HL-60/S4 (cell line): ENCODE measurements around the gene DYNC1H1.

ENCODE experiments used
- in situ Hi-C: fragments of 300-500 bp; cut with MboI; formaldehyde crosslinking; loops from 2 replicates; pipeline ENCODE4 v1.14.3; 2022; ENCODE audit warnings: low sequenced_read_pairs

Gene DYNC1H1

DNA sequence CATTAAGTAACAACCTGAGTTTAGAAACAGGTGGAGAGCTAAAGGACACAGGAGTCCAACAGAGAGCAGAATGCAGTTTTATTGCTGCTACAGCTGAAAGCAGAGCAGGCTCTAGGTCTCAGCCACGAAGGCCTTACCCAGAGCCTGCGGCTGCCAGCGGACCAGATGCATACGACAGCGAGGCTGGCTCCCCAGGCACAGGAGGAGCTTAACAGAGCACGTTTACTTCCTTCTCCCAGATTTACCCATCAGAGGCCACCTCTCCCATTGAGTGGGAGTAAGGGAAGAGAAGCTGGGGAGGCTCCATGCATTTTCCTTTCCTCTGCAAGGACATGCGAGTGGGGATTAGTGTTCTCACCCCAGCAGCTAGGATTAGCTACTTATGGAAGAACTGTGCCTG lies 22.6 kb downstream of the DYNC1H1 start:
- in situ Hi-C loops = no loop called here

- in situ Hi-C loops = no loop called here
Measured at GRCh38 chr14:101988377-101988776, 24.0 kb downstream of the DYNC1H1 start.

GRCh38 chr14:101991352-101991751 lies 27.0 kb downstream of the DYNC1H1 start:
- in situ Hi-C loops = no loop called here

DNA sequence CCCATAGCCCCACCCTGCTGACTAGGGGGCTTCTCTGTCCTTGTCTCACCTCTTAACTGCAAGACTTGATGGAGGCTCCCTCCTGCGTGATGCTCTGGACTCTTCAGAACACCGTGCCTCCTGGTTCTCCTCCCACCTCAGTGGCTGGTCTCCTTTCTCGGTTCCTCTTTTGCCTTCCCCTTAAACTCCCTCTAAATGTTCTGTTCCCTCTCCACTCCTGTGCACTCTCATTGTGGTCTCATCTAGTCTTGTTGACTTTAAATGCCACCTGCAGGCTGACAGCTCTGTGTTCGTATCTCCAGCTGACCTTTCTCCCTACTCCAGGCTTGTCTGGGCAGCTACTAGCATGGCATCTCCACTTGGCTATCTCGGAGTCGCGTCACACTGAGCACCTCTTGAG lies 28.3 kb downstream of the DYNC1H1 start:
- in situ Hi-C loops = no loop called here

DNA sequence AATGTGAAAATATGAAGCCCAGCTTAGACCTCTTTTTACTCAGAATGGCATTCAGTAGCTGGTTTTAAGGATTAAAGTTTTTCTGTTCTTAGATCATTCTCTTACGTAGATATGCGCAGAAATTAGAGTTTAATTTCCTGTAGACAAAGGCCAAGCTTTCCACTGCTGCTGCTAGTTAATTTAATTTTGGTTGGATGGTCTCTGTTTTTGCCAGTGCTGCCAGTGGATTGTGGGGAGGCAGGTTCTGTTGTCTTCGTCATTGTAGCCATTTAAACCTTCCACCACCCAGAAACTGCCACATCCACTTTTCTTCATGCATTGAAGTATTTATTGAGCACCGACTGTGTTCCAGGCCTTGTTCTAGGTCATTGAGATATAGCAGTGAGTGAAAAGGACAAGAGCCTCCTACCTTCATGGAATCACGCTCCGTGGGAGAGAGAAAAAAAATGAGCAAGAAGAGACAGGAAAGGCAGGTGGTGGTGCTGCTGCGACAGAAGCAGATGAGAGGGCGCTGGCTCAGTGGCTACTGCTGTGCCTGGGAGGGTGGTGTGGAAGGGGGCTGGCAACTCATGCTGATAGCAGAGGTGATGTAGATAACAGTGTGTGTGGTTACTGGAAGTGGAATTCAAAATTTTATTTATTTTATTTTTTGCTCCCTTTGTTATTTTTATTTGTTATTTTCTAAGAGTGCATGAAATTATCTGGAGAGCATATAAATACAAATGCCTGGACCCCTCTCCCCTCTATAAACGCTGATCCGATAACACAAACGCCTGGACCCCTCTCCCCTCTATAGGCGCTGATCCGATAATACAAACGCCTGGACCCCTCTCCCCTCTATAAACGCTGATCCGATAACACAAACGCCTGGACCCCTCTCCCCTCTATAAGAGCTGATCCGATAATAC lies 33.3 kb downstream of the DYNC1H1 start:
- in situ Hi-C loops = no loop called here

DNA sequence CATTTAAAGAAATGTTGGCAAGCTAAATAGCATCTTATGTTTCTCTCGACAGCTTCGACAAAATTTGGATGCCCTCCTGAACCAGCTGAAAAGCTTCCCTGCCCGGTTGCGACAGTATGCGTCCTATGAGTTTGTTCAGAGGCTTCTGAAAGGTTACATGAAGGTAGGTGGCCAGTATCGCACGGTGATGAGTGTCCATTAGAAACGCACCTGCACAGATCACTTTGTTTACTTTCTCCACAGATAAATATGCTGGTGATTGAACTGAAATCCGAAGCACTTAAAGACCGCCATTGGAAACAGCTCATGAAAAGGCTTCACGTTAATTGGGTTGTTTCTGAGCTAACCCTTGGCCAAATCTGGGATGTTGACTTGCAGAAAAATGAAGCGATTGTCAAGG lies 36.5 kb downstream of the DYNC1H1 start:
- in situ Hi-C loops = no loop called here

DNA sequence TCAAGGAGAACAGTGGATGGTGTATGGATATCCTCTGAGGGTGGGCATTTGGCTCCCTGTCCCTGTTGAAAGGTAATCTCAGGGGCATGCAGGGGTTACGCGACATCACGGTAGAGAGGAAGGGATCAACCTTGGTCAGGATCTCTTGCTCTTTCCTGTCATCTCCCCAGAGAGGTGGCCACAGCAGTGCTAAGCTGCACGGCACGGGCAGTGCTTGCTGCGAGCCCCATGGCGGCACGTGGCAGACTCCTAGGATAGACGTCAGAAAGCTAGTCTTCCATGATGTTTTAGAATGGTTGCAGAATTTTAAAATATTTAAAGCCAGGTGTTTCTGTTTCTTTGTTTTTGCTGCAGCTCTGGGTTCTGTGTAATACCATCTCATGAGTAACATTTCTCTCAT lies 41.0 kb downstream of the DYNC1H1 start:
- in situ Hi-C loops = no loop called here

DNA sequence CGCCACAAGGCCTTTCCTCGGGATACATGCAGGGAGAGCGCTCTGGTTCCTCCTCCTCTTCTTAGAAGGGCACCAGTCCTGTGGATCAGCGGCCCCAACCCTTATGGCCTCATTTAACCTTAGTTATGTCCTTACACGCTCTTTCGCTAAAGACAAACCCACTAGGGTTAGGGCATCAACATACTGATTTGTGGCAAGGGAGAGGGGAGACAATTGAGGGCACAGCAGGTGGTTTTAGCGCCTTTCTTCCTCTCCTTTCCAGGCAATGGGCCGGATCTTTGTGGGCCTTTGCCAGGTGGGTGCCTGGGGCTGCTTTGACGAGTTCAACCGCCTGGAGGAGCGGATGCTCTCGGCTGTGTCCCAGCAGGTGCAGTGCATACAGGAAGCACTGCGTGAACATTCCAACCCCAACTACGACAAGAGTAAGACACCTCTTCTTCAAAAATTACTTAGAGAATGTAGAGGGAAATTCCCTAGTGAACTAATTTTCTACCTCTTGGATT lies 43.6 kb downstream of the DYNC1H1 start:
- in situ Hi-C loops = no loop called here

GRCh38 chr14:102008891-102009290 lies 44.5 kb downstream of the DYNC1H1 start:
- in situ Hi-C loops = no loop called here

GRCh38 chr14:102011631-102012030 lies 47.3 kb downstream of the DYNC1H1 start:
- in situ Hi-C loops = no loop called here

DNA sequence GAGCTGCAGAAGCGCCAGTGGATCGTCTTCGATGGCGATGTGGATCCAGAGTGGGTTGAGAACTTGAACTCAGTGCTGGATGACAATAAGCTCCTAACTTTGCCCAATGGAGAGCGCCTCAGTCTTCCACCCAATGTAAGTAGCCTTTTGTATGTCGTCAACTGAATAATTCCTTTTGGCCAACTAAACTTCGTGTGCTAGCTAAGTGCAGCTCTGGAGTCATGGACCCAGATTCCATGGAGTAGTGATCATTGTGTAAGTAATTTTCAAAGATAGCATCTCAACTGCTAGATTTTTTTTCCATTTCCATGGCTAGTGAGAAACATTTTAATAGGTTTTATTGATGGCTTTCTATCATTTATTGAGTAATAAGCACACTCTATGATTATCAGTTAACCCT lies 48.0 kb downstream of the DYNC1H1 start:
- in situ Hi-C loops = no loop called here

DNA sequence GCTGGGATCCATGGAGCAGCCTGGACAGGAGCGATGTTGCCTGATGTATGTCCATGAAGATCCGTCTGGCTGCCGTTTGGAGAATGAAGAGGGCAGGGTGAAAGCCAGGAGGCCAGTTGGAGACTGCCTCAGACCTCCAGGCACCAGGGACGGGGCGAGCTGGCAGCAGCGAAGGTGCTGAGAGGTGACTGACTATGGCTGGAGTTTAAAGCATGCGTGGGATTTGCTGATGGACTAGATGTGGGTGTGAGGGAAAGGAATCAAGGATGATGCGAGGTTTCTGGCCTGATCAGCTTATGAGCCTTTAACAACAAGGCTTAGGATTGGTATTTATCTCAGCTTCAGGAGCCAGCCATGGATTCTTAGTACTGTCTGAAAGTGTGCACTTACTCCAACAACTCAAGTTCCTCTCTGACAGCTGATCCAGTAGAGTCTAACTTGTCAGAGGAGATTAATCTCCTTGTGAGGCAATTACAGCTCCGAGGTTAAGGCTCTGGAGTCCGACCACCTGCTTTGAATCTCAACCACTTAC lies 49.4 kb downstream of the DYNC1H1 start:
- in situ Hi-C loops = no loop called here

DNA sequence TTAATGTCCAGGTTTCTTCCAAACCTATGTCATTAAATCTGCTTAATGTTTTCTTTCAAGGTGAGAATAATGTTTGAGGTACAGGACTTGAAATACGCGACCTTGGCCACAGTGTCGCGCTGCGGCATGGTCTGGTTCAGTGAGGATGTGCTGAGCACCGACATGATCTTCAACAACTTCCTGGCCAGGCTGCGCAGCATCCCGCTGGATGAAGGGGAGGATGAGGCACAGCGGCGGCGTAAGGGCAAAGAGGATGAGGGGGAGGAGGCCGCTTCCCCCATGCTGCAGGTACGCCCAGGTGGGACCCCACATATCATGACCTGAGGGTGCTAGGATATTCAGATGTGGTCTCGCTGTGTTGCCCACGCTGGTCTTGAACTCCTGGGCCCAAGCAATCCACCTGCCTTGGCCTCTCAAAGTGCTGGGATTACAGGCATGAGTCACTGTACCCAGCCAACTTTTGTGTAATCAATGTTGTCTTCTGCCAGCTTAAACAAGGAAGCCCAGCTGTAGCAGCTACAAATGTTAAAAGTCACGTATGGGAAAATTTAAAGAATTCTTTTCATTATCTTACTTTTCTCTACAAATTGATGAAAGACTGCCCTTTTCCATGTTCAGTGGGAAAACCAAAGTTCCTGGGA lies 50.8 kb downstream of the DYNC1H1 start:
- in situ Hi-C loops = no loop called here

DNA sequence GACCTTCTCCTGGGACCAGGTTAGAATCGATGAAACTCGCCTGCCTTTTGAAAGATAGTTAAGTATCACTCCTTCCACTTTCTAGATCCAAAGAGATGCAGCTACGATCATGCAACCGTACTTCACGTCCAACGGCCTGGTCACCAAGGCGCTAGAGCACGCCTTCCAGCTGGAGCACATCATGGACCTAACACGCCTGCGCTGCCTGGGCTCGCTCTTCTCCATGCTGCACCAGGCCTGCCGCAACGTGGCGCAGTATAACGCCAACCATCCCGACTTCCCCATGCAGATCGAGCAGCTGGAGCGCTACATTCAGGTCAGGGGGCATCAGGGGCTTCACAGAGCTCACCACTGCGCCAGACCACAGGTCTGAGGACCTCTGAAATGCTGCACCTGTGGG lies 51.4 kb downstream of the DYNC1H1 start:
- in situ Hi-C loops = no loop called here

GRCh38 chr14:102016420-102017090 lies 52.2 kb downstream of the DYNC1H1 start:
- in situ Hi-C loops = no loop called here

GRCh38 chr14:102018251-102018650 lies 53.9 kb downstream of the DYNC1H1 start:
- in situ Hi-C loops = no loop called here

DNA sequence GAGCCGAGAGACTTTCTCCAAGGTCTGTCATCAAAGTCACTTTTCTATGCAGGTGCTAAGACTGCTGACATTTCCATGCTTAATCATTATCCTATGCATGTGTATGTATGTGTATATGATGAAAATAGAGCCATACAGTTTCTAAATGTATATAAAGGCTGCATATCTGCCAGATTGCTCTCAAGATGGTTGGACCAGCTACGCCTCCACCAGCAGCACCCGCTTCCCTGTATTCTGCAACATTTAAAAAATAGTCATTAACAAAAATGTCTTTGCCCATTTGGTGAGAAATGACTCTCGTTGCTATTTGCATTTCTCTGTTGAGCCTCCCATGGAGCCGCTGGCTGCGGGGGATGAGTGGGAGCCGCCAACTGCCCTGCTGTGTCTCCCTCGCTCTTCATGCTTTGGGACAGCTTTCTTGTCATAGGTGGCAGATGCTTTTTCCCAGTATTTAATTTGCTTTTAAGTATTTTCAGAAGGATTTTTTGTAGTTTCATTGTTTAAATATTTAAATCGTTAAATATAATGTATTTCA lies 54.7 kb downstream of the DYNC1H1 start:
- in situ Hi-C loops = no loop called here

GRCh38 chr14:102020058-102020971 lies 55.9 kb downstream of the DYNC1H1 start:
- in situ Hi-C loops = no loop called here

- in situ Hi-C loops = no loop called here
Measured at GRCh38 chr14:102026934-102027333, 62.6 kb downstream of the DYNC1H1 start.

GRCh38 chr14:102027951-102028350 lies 63.6 kb downstream of the DYNC1H1 start:
- in situ Hi-C loops = no loop called here
